ENCODE results near the gene OS9.
"Not testable (repeated sequence)": the region's sequence is repeated elsewhere in the genome, so short reads cannot be mapped to it uniquely, and the experiment has no call there.

The OS9 gene

DNA sequence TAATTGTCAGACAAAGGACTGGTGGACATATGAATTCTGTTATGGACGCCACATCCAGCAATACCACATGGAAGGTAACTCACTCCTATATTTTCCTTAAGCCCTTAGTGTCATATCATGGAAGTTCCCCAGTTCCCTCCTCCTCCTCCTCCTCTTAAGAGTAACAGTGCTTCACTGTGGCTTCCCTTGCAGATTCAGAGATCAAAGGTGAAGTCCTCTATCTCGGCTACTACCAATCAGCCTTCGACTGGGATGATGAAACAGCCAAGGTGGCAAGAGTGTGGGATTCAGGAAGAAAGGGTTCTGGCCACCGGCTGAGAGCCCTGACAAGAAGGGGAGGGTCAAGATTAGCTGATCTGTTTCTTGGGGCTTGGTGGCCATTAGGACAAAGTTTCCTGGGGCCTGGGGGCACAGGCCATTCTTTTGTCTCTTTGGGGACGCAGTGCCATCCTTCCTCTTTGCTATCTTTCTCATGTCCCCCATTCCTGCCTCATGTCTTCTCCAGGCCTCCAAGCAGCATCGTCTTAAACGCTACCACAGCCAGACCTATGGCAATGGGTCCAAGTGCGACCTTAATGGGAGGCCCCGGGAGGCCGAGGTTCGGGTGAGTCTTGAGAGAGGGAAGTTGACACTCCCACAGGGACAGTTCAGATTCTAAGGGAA is 2.0 kb downstream of the OS9 start:
- no peak for DNase-seq

DNA sequence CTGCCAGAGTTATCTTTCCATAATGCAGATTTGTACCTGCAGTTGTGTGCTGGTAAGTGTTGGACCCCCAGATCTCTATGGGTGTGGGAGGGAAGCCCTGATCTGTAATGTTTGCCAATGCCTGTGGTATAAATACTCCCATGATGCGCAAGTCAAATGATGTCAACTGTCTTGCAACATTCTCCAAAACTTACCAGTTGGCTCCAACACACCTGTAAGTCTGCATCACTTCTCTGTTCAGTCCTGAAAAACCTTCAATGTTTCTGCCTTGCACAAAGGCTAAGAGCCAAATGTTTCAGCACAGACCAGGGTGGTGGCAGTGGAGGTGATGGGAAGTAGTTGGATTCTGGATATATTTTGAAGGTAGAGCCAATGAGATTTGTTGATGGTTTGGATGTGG is 3.1 kb downstream of the OS9 start:
- no peak for DNase-seq

DNA sequence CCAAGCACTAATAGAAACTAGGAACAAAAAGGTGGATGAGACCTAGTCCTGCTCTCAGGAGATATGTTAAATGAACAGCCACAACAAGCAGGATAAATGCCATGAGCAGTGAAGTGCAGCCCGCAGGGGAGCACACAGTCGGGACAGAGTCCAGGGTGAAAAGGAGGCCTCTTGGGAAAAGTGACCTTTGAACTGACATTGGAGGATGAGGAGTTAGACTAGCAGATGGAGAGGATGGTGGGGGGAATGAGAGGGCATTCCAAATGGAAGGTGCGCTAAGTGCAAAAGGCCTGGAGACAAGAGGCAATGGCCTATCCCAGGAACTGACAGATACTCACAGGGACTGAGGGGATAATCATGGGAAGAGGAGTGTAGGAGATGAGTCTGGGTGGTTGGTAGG is 4.5 kb downstream of the OS9 start:
- DNase-seq: no peak

GRCh38 chr12:57700317-57700716 is 6.4 kb downstream of the OS9 start:
- DNase-seq: no peak

DNA sequence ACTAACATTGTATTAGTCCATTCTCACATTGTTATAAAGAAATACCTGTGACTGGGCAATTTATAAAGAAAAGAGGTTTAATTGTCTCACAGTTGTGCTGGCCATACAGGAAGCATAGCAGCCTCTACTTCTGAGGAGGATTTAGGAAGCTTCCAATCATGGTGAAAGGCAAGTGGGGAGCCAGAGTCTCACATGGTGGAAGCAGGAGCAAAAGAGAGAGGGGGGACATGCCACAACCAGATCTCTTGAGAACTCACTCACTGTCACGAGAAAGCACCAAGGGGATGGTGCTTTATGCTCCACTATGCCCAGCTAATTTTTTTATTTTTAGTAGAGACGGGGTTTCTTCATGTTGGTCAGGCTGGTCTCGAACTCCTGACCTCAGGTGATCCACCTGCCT is 13.3 kb downstream of the OS9 start:
- no peak for DNase-seq

GRCh38 chr12:57708296-57708695 is 14.4 kb downstream of the OS9 start:
- DNase-seq: no peak

GRCh38 chr12:57712701-57713100 is 18.8 kb downstream of the OS9 start:
- DNase-seq: no peak

DNA sequence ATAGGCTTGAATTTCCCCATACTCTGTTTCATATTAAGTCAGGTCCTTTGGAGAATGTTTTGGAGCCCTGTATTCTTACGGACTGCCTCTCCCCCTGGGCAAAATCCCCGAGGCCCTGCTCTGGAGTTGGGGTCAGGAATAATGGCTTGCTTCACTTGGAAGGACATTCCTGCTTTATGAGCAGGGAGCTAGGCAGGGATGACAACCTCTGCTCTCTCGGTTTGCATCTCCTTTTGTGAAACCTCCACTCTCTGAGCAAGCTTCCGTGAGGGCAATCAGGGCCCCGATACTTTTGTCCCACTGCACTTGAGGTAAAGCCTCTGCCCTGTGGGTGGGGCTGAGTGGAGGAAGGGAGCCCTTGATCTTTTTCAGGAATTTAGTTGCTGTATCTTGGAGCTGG is 19.3 kb downstream of the OS9 start:
- DNase-seq: no peak

DNA sequence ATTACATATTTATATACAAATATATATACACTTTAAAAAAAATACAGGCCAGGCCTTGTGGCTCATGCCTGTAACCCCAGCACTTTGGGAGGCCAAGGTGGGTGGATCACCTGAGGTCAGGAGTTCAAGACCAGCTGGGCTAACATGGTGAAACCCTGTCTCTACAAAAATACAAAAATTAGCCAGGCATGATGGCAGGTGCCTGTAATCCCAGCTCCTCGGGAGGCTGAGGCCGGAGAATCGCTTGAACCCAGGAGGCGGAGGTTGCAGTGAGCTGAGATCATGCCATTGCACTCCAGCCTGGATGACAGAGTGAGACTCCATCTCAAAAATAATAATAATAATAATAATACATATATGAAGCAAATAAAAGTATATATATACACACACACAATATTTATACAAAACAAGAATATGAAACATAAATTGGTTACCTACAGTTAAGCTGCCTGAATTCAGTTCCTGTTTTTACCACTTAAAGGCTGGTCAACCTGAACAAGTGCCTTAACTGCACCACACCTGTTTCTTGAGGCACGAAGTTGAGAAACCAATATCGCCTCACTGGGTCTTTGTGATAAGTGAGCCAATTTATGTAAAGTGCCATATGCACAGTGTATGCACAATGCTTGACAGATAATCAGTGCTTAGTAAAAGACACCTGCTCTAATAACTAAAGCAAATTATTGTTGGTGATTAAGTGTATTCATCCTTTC is 21.3 kb downstream of the OS9 start:
- not testable (repeated sequence) for DNase-seq

DNA sequence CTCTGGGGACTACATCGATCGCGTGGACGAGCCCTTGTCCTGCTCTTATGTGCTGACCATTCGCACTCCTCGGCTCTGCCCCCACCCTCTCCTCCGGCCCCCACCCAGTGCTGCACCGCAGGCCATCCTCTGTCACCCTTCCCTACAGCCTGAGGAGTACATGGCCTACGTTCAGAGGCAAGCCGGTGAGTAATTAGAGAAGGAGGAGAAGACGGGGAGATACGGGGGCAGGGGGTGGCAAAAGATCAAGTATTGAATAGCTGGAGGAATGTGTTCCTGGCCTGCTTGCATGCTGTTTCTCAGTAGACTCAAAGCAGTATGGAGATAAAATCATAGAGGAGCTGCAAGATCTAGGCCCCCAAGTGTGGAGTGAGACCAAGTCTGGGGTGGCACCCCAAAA is 21.9 kb downstream of the OS9 start:
- no peak for DNase-seq

- DNase-seq: no peak
Observed at GRCh38 chr12:57716305-57716704, 22.4 kb downstream of the OS9 start.

- no peak for DNase-seq
Observed at GRCh38 chr12:57717131-57717530, 23.2 kb downstream of the OS9 start.

- no peak for DNase-seq
Observed at GRCh38 chr12:57717846-57718640, 24.1 kb downstream of the OS9 start.

DNA sequence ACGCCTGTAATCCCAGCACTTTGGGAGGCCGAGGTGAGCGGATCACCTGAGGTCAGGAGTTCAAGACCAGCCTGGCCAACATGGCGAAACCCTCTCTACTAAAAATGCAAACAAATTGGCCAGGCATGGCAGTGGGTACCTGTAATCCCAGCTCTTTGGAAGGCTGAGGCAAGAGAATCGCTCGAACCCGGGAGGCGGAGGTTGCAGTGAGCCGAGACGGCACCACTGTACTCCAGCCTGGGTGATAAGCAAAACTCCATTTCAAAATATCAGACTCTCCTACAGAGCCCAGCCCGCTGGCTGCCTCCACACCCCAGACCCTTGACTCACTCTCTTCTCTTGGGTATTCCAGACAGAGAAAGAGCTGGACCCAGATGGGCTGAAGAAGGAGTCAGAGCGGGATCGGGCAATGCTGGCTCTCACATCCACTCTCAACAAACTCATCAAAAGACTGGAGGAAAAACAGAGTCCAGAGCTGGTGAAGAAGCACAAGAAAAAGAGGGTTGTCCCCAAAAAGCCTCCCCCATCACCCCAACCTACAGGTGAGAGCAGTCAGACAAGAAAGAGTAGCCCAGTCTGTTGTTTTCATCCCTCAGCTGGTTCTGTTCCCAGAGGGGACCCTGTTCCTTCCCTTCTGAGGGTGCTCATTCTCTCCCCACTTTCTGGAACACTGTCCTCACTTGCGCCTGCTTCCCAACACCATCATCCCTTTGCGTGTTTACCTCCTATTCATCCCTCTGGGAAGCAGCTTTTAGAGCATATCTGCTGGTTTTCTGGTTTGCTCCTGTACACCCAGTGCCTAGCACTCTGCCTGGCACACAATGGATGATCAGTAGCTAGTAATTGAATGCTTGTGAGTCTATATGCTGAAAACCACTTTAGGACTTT is 25.0 kb downstream of the OS9 start:
- no peak for DNase-seq

DNA sequence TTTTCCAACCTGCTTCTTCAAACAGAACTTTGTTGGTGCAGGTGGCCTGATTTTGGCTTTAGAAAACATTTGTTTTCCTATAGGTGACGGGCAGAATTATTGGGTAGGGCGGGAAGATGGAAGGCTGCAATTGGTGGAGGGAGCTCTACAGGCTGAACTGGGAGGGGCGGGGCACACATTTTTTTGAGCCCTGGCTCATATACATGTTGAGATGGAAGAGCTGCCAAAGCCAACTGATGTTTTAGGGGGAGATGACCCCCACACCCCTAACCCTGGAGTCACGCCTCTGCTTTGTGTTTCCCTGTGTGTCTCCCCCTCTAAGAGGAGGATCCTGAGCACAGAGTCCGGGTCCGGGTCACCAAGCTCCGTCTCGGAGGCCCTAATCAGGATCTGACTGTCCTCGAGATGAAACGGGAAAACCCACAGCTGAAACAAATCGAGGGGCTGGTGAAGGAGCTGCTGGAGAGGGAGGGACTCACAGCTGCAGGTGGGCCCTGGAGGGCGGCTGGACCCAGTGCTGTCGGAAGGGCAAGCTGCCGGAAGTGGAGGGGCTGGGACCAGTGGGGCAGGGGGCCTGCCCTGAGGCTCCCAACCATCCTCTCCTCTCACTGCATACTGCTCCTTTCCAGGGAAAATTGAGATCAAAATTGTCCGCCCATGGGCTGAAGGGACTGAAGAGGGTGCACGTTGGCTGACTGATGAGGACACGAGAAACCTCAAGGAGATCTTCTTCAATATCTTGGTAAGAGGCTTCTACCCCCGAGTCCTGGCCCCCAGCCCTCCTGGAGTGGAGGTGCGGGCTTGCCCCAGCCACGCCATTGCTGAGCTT is 26.1 kb downstream of the OS9 start:
- DNase-seq: no peak

GRCh38 chr12:57720606-57721595 is 27.0 kb downstream of the OS9 start:
- DNase-seq: no peak

- DNase-seq: not testable (repeated sequence)
Observed at GRCh38 chr12:57721846-57722608, 28.1 kb downstream of the OS9 start.

DNA sequence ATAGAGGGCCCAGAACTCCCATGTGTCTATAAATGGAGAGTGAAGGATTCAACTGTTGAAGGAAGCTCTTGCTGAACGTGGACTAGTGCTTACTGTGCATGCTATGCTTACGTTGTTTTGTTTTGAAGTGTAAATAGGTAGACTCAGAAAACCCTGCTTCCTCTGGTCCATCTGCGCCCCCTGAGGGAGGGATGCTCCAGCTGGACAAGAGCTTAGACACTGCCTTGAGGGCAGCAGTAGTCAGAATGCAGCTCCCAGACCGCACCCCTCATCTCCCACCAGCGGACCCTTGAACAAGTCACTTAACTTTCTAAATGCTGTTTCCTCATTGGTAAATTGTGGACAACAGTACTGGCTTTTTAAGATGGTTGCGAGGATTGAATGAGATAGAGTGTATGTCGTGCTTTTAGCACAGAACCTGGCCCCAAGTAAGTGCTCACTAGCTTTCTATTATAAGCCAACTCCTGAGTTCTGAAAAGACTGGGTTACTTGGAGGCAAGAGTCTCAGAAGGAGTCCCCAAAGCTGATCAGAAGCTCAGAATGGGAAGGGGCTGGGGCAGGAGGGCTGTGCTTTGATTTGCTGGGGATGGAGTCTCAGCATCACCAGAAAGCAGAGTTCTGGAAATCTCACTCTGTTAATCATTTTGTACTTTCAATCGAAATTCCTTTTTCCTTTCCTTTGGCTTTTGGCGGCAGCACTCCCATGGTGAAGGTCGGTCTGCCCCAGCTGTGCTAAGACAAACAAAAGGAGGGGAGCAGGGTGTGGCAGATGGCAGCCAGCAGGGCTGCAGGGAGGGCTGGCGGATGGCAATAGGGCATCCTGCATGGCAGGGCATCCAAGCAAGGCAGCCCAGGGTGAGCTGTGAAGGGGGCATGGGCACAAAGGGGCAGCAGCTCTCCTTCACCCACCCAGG is 29.0 kb downstream of the OS9 start:
- DNase-seq: no peak

GRCh38 chr12:57723630-57723962 is 29.7 kb downstream of the OS9 start:
- no peak for DNase-seq

All from stimulated activated CD4-positive, alpha-beta T cell treated with anti-CD3 and anti-CD28 coated beads, Interleukin-12 subunit alpha, Interleukin-12 subunit beta, amount 100 ng/mL, for 4 hours (primary cell).